GM12878 (cell line): Measurements from ENCODE around the gene TNNT1. TPM values are rescaled to one million over a fixed set of nuclear protein-coding genes. Genes with fewer than 3 reads are reported as not detected.

ENCODE experiments used
- ATAC-seq: fragments of 200-7000 bp; cut with Tn5 transposase; 3 replicates; pipeline ENCODE4 v1.9.1; 2020; ENCODE audit warnings: mild to moderate bottlenecking, moderate library complexity
- BruUV-seq: library from RNA; stranded (reverse); fragments of 400-500 nt; replicated peaks from 2 replicates; lab custom pipeline; 2021; lab: Mats Ljungman, UMichigan
- CTCF ChIA-PET: fragments of 300-600 bp; sonication (Branson Sonifier 250); formaldehyde crosslinking; extraction: SDS; loops from one replicate; lab custom pipeline; 2021; ENCODE audit warnings: inconsistent platforms; lab: Yijun Ruan, JAX
- POLR2A ChIA-PET: fragments of 350-600 bp; formaldehyde crosslinking; extraction: SDS; loops from one replicate; lab custom pipeline; 2021; ENCODE audit warnings: inconsistent platforms; lab: Charles Lee
- RAD21 ChIA-PET: fragments of 300-600 bp; sonication (Branson Sonifier 250); formaldehyde crosslinking; loops from one replicate; lab custom pipeline; 2023; ENCODE audit warnings: antibody characterized with exemption; ENCODE audit not compliant: unreplicated experiment; lab: Charles Lee
- SMC1A ChIA-PET: fragments of 300-600 bp; sonication (Branson Sonifier 250); formaldehyde crosslinking; loops from one replicate; lab custom pipeline; 2023; ENCODE audit not compliant: unreplicated experiment, uncharacterized antibody; lab: Charles Lee
- DNase-seq: peaks from one replicate; pipeline ENCODE4 v3.0.0-alpha.2; 2011; ENCODE audit warnings: low read depth, low spot score
- FAIRE-seq: peaks from 3 replicates; lab custom pipeline; 2011; peaks lifted over from hg19 to GRCh38; lab: Jason Lieb, UNC
- H2AFZ ChIP-seq: 2 replicates; pipeline ENCODE4 v1.6.0; 2011; ENCODE audit warnings: low read depth, low read length, control low read depth; ENCODE audit not compliant: control insufficient read depth
- H3K27ac ChIP-seq: 2 replicates; pipeline ENCODE4 v1.5.1; 2011; ENCODE audit warnings: control low read depth; ENCODE audit not compliant: control insufficient read depth, insufficient read depth
- H3K27me3 ChIP-seq, 2 experiments: replicated peaks in 1 of 2; 2 replicates each; pipeline versions ENCODE4 v1.6.0 to v1.6.1; 2011; ENCODE audit warnings: low read length in 1 of 2; ENCODE audit not compliant: control insufficient read depth in 2 of 2, insufficient read depth in 2 of 2
- H3K36me3 ChIP-seq, 2 experiments: 2 replicates each; pipeline ENCODE4 v1.5.1; 2011; ENCODE audit warnings: low read length in 1 of 2; ENCODE audit not compliant: control insufficient read depth in 2 of 2, insufficient read depth in 2 of 2
- H3K4me1 ChIP-seq: 2 replicates; pipeline ENCODE4 v1.6.1; 2011; ENCODE audit warnings: mild to moderate bottlenecking, low read length, moderate library complexity, mixed read lengths; ENCODE audit not compliant: control insufficient read depth, insufficient read depth
- H3K4me2 ChIP-seq: 2 replicates; pipeline ENCODE4 v1.6.0; 2011; ENCODE audit warnings: control low read depth; ENCODE audit not compliant: control insufficient read depth, insufficient read depth
- H3K4me3 ChIP-seq: fragments of 200-600 bp; sonication (generic); 2 replicates; pipeline ENCODE4 v1.5.1; 2016
- H3K79me2 ChIP-seq: 2 replicates; pipeline ENCODE4 v1.6.0; 2011; ENCODE audit warnings: low read length; ENCODE audit not compliant: control insufficient read depth, insufficient read depth
- H3K9ac ChIP-seq: 2 replicates; pipeline ENCODE4 v1.8.0; 2011; ENCODE audit warnings: low read length, control low read depth, mixed read lengths; ENCODE audit not compliant: control insufficient read depth, insufficient read depth
- H3K9me3 ChIP-seq: replicated peaks from 3 replicates; pipeline ENCODE4 v1.5.1; 2011; ENCODE audit warnings: mild to moderate bottlenecking, low read length; ENCODE audit not compliant: control insufficient read depth, insufficient read depth
- H4K20me1 ChIP-seq: 2 replicates; pipeline ENCODE4 v1.6.0; 2011; ENCODE audit not compliant: control insufficient read depth, insufficient read depth
- IRF4 ChIP-seq: IDR thresholded peaks from 2 replicates; pipeline ENCODE4 v1.6.1; 2011; ENCODE audit warnings: low read depth, low read length
- LARP7 ChIP-seq: fragments of 450-650 bp; IDR thresholded peaks from 2 replicates; pipeline ENCODE4 v1.6.1; 2017; ENCODE audit warnings: mild to moderate bottlenecking
- NFIC ChIP-seq: IDR thresholded peaks from 2 replicates; pipeline ENCODE4 v1.6.1; 2012; ENCODE audit warnings: low read depth, mild to moderate bottlenecking, inconsistent platforms, low read length, moderate library complexity
- POLR2A ChIP-seq: IDR thresholded peaks from 2 replicates; pipeline ENCODE4 v1.6.1; 2011; ENCODE audit warnings: low read depth, mild to moderate bottlenecking, low read length
- WRNIP1 ChIP-seq: IDR thresholded peaks from 2 replicates; pipeline ENCODE4 v1.6.1; 2011; ENCODE audit warnings: low read depth, low read length, improper control_type of control experiment, borderline replicate concordance
- ZBTB11 ChIP-seq: fragments of 450-650 bp; formaldehyde crosslinking; IDR thresholded peaks from 2 replicates; pipeline ENCODE4 v1.5.0; 2022; ENCODE audit warnings: mild to moderate bottlenecking, missing genetic modification characterization
- ZNF24 ChIP-seq: fragments of 450-650 bp; IDR thresholded peaks from 2 replicates; pipeline ENCODE4 v1.6.1; 2017; ENCODE audit warnings: antibody characterized with exemption, mild to moderate bottlenecking
- ZNF274 ChIP-seq: IDR thresholded peaks from one replicate; pipeline ENCODE4 v1.8.0; 2011; ENCODE audit not compliant: insufficient read length, insufficient read depth
- WGBS: methylation state at CpG from one replicate; pipeline ENCODE4 v1.1.6; 2016; ENCODE audit warnings: low lambda C conversion rate; ENCODE audit not compliant: insufficient replicate concordance, insufficient coverage; ENCODE audit errors: missing lambda C conversion rate; 5-methylcytosine and 5-hydroxymethylcytosine counted together
- in situ Hi-C: fragments of 300-500 bp; cut with MboI; formaldehyde crosslinking; loops from 9 replicates; pipeline ENCODE4 v1.14.3; 2018; ENCODE audit warnings: mixed read lengths
- intact Hi-C: fragments of 100-400 bp; cut with micrococcal nuclease; formaldehyde crosslinking; loops from one replicate; pipeline ENCODE4 v1.14.2; 2022; ENCODE audit not compliant: unreplicated experiment
- polyA plus RNA-seq, 11 experiments: library from polyadenylated mRNA; depleted of rRNA in 4 of 11; unstranded in 6 of 11; stranded (reverse) in 5 of 11; fragments of >200 nt; fragmentation: Nextera tagmentation in 4 of 11; fragmentation: Illumina TruSeq in 1 of 11; extraction: Ambion mirVana in 4 of 11; extraction: Trizol in 1 of 11; gene quantifications; 1 replicate in 1 of 11; 2 replicates in 10 of 11; pipeline versions ENCODE4 v1.2.1 to v1.2.3, GENCODE V29; 2011 to 2016; ENCODE audit warnings: inconsistent platforms in 2 of 11, missing spikeins in 2 of 11, low read depth in 1 of 11
- total RNA-seq, 4 experiments: library from RNA; depleted of rRNA in 3 of 4; stranded (reverse); fragments of >200 nt in 3 of 4; fragmentation: Illumina TruSeq in 1 of 4; extraction: Trizol in 1 of 4; gene quantifications; 2 replicates each; pipeline versions ENCODE4 v1.2.1 to v1.2.3, GENCODE V29; 2013 to 2021

Gene TNNT1
- total and polyA plus RNA-seq, 10 of the 15 experiments (the other 5 are each of a cell fraction or from before 2014, with no cell fraction given): 0.26 to 0.62 (median 0.37) TPM; not detected in 7

DNA sequence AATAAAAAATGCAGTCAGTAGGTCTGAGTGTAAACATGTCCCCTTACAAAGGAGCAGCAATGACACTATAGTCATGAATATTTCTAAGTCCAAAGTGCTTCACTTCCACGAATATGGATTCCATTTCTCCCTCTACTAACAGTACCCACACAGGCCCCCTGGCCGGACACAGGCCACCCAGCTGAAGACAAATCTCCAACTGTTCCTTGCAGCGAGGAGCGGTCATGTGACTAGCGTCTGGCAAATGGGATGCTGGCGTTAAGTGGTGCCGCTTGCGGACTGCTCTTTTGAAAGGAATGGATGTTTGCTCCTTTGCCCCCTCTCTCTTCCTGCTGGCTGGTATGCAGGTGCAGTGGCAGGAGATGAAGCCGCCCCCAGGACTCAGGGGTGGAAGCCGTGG is 47.7 kb downstream of the TNNT1 start:
- intact Hi-C loops: no loop called here
- Histone ChIP-seq H3K27me3 (no peaks in the 10 kb centered on the region), H2AFZ (no peak overlapping the region), H3K4me3 (no peak overlapping the region), H3K4me2 (no peak overlapping the region), H3K79me2 (no peaks in the 10 kb centered on the region), H3K36me3 (peaks cover 0 to 6% of the 10 kb centered on the region in 2 experiments; a peak in 1 of 4 replicates), H4K20me1 (no peaks in the 10 kb centered on the region), H3K9ac (no peak overlapping the region), H3K4me1 (no peaks in the 10 kb centered on the region), H3K27ac (no peak overlapping the region), H3K9me3 (no peaks in the 10 kb centered on the region; the same call in 2 of the 3 replicates)
- no TSS peak for BruUV-seq
- TF ChIP-seq ZNF24 (no peak), ZNF274 (no peak), NFIC (no peak), POLR2A (no peak), ZBTB11 (CRISPR knock-in tag) (no peak), IRF4 (no peak), LARP7 (no peak), WRNIP1 (no peak)
- no peak for ATAC-seq
- FAIRE-seq: no peak
- ChIA-PET RAD21 (no interaction called here), POLR2A (no interaction called here), CTCF (interaction anchor here (1.0 kb wide), 1 partner anchor 13 kb away, joined by 3 read pairs; no protein-coding TSS in a partner anchor), SMC1A (no interaction called here)
- in situ Hi-C loops: no loop called here
- DNase-seq: no peak
- WGBS: 87% methylated on average over 10 of the region's 10 CpGs
